WI38 (cell line): Measurements from ENCODE around the gene PLP1.
"Not testable (repeated sequence)": the region's sequence is repeated elsewhere in the genome, so short reads cannot be mapped to it uniquely, and the experiment has no call there.

Experiments
- H3K4me3 ChIP-seq: 2 replicates; pipeline ENCODE4 v1.5.1; 2011; ENCODE audit warnings: low read depth, mild to moderate bottlenecking, control low read depth, low read length
- CTCF ChIP-seq: IDR thresholded peaks from 2 replicates; pipeline ENCODE4 v1.5.1; 2012; ENCODE audit warnings: low read depth, mild to moderate bottlenecking, control low read depth, low read length

Gene PLP1

GRCh38 chrX:103758555-103758954 lies 18.1 kb upstream of the PLP1 start:
- no peak overlapping the region for H3K4me3 ChIP-seq
- TF ChIP-seq CTCF, result no peak

GRCh38 chrX:103763541-103763940 lies 13.1 kb upstream of the PLP1 start:
- H3K4me3 ChIP-seq, result not testable (repeated sequence)

- H3K4me3 ChIP-seq, result not testable (repeated sequence)
Observed at GRCh38 chrX:103766813-103767555, 9.7 kb upstream of the PLP1 start.

GRCh38 chrX:103773445-103773844 lies 3.2 kb upstream of the PLP1 start:
- H3K4me3 ChIP-seq, result no peak overlapping the region
- no peak for TF ChIP-seq CTCF

GRCh38 chrX:103774070-103774642 lies 2.5 kb upstream of the PLP1 start:
- TF ChIP-seq CTCF, result peak; percentile 52
- no peak overlapping the region for H3K4me3 ChIP-seq

GRCh38 chrX:103779141-103779789 lies 2.6 kb downstream of the PLP1 start:
- no peak overlapping the region for H3K4me3 ChIP-seq
- TF ChIP-seq CTCF, result no peak

- TF ChIP-seq CTCF, result no peak
- H3K4me3 ChIP-seq, result no peak overlapping the region
Observed at GRCh38 chrX:103780336-103781061, 3.9 kb downstream of the PLP1 start.

- TF ChIP-seq CTCF, result no peak
- no peak overlapping the region for H3K4me3 ChIP-seq
Observed at GRCh38 chrX:103781062-103781402, 4.4 kb downstream of the PLP1 start.
